H1 (cell line): Measurements from ENCODE around the gene AP2A2. TPM values are rescaled to one million over a fixed set of nuclear protein-coding genes. Genes with fewer than 3 reads are reported as not detected.

Experiments
- CTCF ChIA-PET: fragments of 300-600 bp; sonication (Branson Sonifier 250); formaldehyde crosslinking; loops from one replicate; lab custom pipeline; 2021; ENCODE audit not compliant: partially characterized antibody; lab: Charles Lee
- POLR2A ChIA-PET: fragments of 300-600 bp; sonication (Branson Sonifier 250); formaldehyde crosslinking; loops from one replicate; lab custom pipeline; 2021; ENCODE audit warnings: inconsistent platforms; ENCODE audit not compliant: partially characterized antibody; lab: Charles Lee
- DNase-seq, 2 experiments: peaks; one replicate each; pipeline versions ENCODE4 v3.0.0 to v3.0.0-alpha.2; 2010 to 2022; ENCODE audit warnings: low spot score in 2 of 2, low read depth in 1 of 2, mixed read lengths in 1 of 2
- FAIRE-seq: peaks from 2 replicates; lab custom pipeline; 2011; peaks lifted over from hg19 to GRCh38; lab: Jason Lieb, UNC
- H2AFZ ChIP-seq: 2 replicates; pipeline ENCODE4 v1.8.1; 2012; ENCODE audit warnings: low read length, inconsistent platforms
- H2AK5ac ChIP-seq: 2 replicates; pipeline ENCODE4 v1.6.1; 2013; ENCODE audit warnings: low read depth, low read length
- H2BK120ac ChIP-seq: replicated peaks from 2 replicates; pipeline ENCODE3; 2013; ENCODE audit warnings: low read depth, low read length, inconsistent platforms
- H2BK12ac ChIP-seq: 2 replicates; pipeline ENCODE4 v1.6.1; 2013; ENCODE audit warnings: low read depth, low read length
- H2BK15ac ChIP-seq: 2 replicates; pipeline ENCODE4 v1.6.1; 2013; ENCODE audit warnings: low read length
- H2BK20ac ChIP-seq: 2 replicates; pipeline ENCODE4 v1.6.1; 2013; ENCODE audit warnings: low read length
- H2BK5ac ChIP-seq: 2 replicates; pipeline ENCODE4 v1.6.1; 2013; ENCODE audit warnings: low read depth, low read length
- H3K14ac ChIP-seq: 2 replicates; pipeline ENCODE4 v1.6.1; 2013; ENCODE audit warnings: inconsistent platforms; ENCODE audit not compliant: insufficient read length
- H3K18ac ChIP-seq: 2 replicates; pipeline ENCODE4 v1.6.1; 2013; ENCODE audit warnings: low read length; ENCODE audit errors: extremely low read depth
- H3K23ac ChIP-seq: 2 replicates; pipeline ENCODE4 v1.6.1; 2013; ENCODE audit warnings: inconsistent platforms; ENCODE audit not compliant: insufficient read length
- H3K23me2 ChIP-seq: 2 replicates; pipeline ENCODE4 v1.6.1; 2013; ENCODE audit warnings: low read depth, low read length
- H3K27ac ChIP-seq: 2 replicates; pipeline ENCODE4 v1.6.1; 2011; ENCODE audit warnings: low read depth, low read length, inconsistent platforms
- H3K27me3 ChIP-seq, 4 experiments: replicated peaks in 1 of 4; 1 replicate in 1 of 4; 2 replicates in 3 of 4; pipeline versions ENCODE4 v1.6.1 to v1.8.1; 2011 to 2013; ENCODE audit warnings: low read length in 3 of 4, mild to moderate bottlenecking in 3 of 4, inconsistent platforms in 2 of 4, mixed read lengths in 2 of 4, moderate library complexity in 1 of 4; ENCODE audit not compliant: control insufficient read depth in 3 of 4, insufficient read depth in 3 of 4; ENCODE audit errors: extremely low read depth in 1 of 4
- H3K36me3 ChIP-seq, 4 experiments: 2 replicates each; pipeline versions ENCODE4 v1.6.1 to v1.8.1; 2011 to 2013; ENCODE audit warnings: mild to moderate bottlenecking in 4 of 4, low read length in 3 of 4, moderate library complexity in 2 of 4, control low read depth in 1 of 4, inconsistent platforms in 1 of 4; ENCODE audit not compliant: insufficient read depth in 4 of 4, control insufficient read depth in 2 of 4
- H3K4ac ChIP-seq: replicated peaks from 2 replicates; pipeline ENCODE3; 2013; ENCODE audit warnings: low read length, low read depth, mixed read lengths, inconsistent platforms; ENCODE audit not compliant: insufficient read length
- H3K4me1 ChIP-seq, 4 experiments: replicated peaks in 1 of 4; 1 replicate in 1 of 4; 2 replicates in 3 of 4; pipeline versions ENCODE4 v1.6.1 to v1.8.1; 2011 to 2013; ENCODE audit warnings: low read length in 3 of 4, inconsistent platforms in 2 of 4, mixed read lengths in 1 of 4; ENCODE audit not compliant: insufficient read depth in 4 of 4, control insufficient read depth in 3 of 4
- H3K4me2 ChIP-seq, 2 experiments: 2 replicates each; pipeline versions ENCODE4 v1.6.1 to v1.8.1; 2011 to 2013; ENCODE audit warnings: low read depth in 2 of 2, low read length in 2 of 2, control low read depth in 1 of 2, inconsistent platforms in 1 of 2, mild to moderate bottlenecking in 1 of 2; ENCODE audit not compliant: insufficient read depth in 1 of 2
- H3K4me3 ChIP-seq, 4 experiments: fragments of 200-600, 300-600 bp in 1 of 4; sonication (generic), shearing (Covaris generic), sonication (Bioruptor Twin) in 1 of 4; 2 replicates each; pipeline versions ENCODE4 v1.5.1 to v1.8.1; 2011 to 2016; ENCODE audit warnings: low read length in 4 of 4, low read depth in 3 of 4, control low read depth in 2 of 4, inconsistent platforms in 2 of 4, mild to moderate bottlenecking in 2 of 4, mixed read lengths in 1 of 4, moderate library complexity in 1 of 4; ENCODE audit not compliant: insufficient read depth in 2 of 4; ENCODE audit errors: extremely low read depth in 1 of 4
- H3K56ac ChIP-seq: replicated peaks from 2 replicates; pipeline ENCODE3; 2013; ENCODE audit warnings: low read depth, mild to moderate bottlenecking, mixed read lengths, low read length, inconsistent platforms; ENCODE audit not compliant: insufficient read length
- H3K79me1 ChIP-seq: 2 replicates; pipeline ENCODE4 v1.6.1; 2013; ENCODE audit warnings: low read depth, low read length, control low read depth
- H3K79me2 ChIP-seq, 2 experiments: 2 replicates each; pipeline versions ENCODE4 v1.6.1 to v1.8.1; 2012 to 2013; ENCODE audit warnings: low read length in 2 of 2, mild to moderate bottlenecking in 2 of 2, inconsistent platforms in 1 of 2; ENCODE audit not compliant: insufficient read depth in 2 of 2, control insufficient read depth in 1 of 2
- H3K9ac ChIP-seq, 4 experiments: replicated peaks in 1 of 4; 1 replicate in 1 of 4; 2 replicates in 3 of 4; pipeline versions ENCODE4 v1.6.1 to v1.8.1; 2011 to 2013; ENCODE audit warnings: low read depth in 3 of 4, low read length in 3 of 4, control low read depth in 2 of 4, mild to moderate bottlenecking in 2 of 4, moderate library complexity in 2 of 4, inconsistent platforms in 1 of 4; ENCODE audit errors: extremely low read depth in 1 of 4
- H3K9me3 ChIP-seq, 2 experiments: 2 replicates each; pipeline versions ENCODE4 v1.6.1 to v1.8.1; 2012 to 2013; ENCODE audit warnings: mild to moderate bottlenecking in 2 of 2, moderate library complexity in 2 of 2, control low read depth in 1 of 2, inconsistent platforms in 1 of 2, low read depth in 1 of 2, low read length in 1 of 2, mixed read lengths in 1 of 2; ENCODE audit not compliant: insufficient read depth in 2 of 2
- H4K20me1 ChIP-seq, 2 experiments: replicated peaks in 1 of 2; 2 replicates each; pipeline versions ENCODE3 to v1.8.1; 2011 to 2013; ENCODE audit warnings: inconsistent platforms in 2 of 2, low read length in 2 of 2, mild to moderate bottlenecking in 1 of 2; ENCODE audit not compliant: insufficient read depth in 2 of 2, control insufficient read depth in 1 of 2
- H4K5ac ChIP-seq: 2 replicates; pipeline ENCODE4 v1.6.1; 2013; ENCODE audit warnings: low read length, low read depth, mixed read lengths, inconsistent platforms; ENCODE audit not compliant: insufficient read length
- H4K8ac ChIP-seq: 2 replicates; pipeline ENCODE4 v1.8.0; 2013; ENCODE audit warnings: mild to moderate bottlenecking, moderate library complexity, low read length, inconsistent platforms; ENCODE audit not compliant: insufficient read depth; ENCODE audit errors: extremely low read depth
- H4K91ac ChIP-seq: replicated peaks from 2 replicates; pipeline ENCODE3; 2013; ENCODE audit warnings: low read length, mixed read lengths, inconsistent platforms; ENCODE audit not compliant: insufficient read length
- WGBS, 2 experiments: shearing (Covaris generic) in 1 of 2; methylation state at CpG; one replicate each; pipeline versions ENCODE4 v1.1.6 to v1.1.7; 2013 to 2015; ENCODE audit warnings: low lambda C conversion rate in 2 of 2, mixed read lengths in 2 of 2, inconsistent platforms in 1 of 2, low coverage in 1 of 2, missing lambda C conversion rate in 1 of 2; ENCODE audit not compliant: insufficient replicate concordance in 2 of 2, insufficient coverage in 1 of 2, insufficient read length in 1 of 2; ENCODE audit errors: extremely low coverage in 1 of 2, missing lambda C conversion rate in 1 of 2; 5-methylcytosine and 5-hydroxymethylcytosine counted together
- polyA plus RNA-seq, 7 experiments: library from polyadenylated mRNA; depleted of rRNA in 3 of 7; stranded (reverse) in 5 of 7; unstranded in 2 of 7; fragments of >200 nt in 5 of 7; fragments of 200-250 nt in 2 of 7; gene quantifications; 1 replicate in 5 of 7; 2 replicates in 1 of 7; 4 replicates in 1 of 7; pipeline versions ENCODE4 v1.2.1 to v1.2.3, GENCODE V29; 2011 to 2013; ENCODE audit warnings: missing spikeins in 2 of 7, mixed read lengths in 2 of 7
- total RNA-seq: library from RNA; stranded (reverse); fragmentation: NEBNext Ultra II Directional; extraction: Animal tissue kit (Norgen Biotek cat#: 25700); gene quantifications from 2 replicates; pipeline ENCODE4 v1.2.1, GENCODE V29; 2021

AP2A2 gene
- total and polyA plus RNA-seq, 2 of the 8 experiments (the other 6 are each of a cell fraction or from before 2014, with no cell fraction given): 50.0 to 65.0 TPM

GRCh38 chr11:1014276-1014675 is 88.6 kb downstream of the AP2A2 start:
- CTCF ChIA-PET: interaction anchor here (0.9 to 1.4 kb wide), 3 partner anchors 8 to 44 kb away, joined by 3 to 6 read pairs (median 6); no protein-coding TSS in a partner anchor
- POLR2A ChIA-PET: interaction anchor here (3.0 kb wide), 1 partner anchor 15 kb away, joined by 12 read pairs; no protein-coding TSS in a partner anchor
- no peak overlapping the region for H3K4me3 ChIP-seq

More at GRCh38 chr11:1014276-1014675, 88.6 kb downstream of the AP2A2 start:
- Histone ChIP-seq H3K4me2 (no peak overlapping the region), H3K23me2 (peaks cover 5% of the 10 kb centered on the region; the same call in 1 of the 2 replicates), H3K14ac (no peak overlapping the region), H3K4ac (no peak overlapping the region), H3K79me2 (no peaks in the 10 kb centered on the region), H3K18ac (no peak overlapping the region), H3K27me3 (peaks cover 0 to 2% (median 0%) of the 10 kb centered on the region in 4 experiments; a peak in 1 of 7 replicates), H2BK120ac (no peak overlapping the region), H3K56ac (no peak overlapping the region), H3K9ac (no peak overlapping the region), H4K8ac (peak overlapping the region; percentile 42; the same call in 1 of the 2 replicates), H3K9me3 (peaks cover 5 to 9% of the 10 kb centered on the region in 2 experiments; a peak in 2 of 4 replicates), H2BK20ac (no peak overlapping the region), H4K91ac (no peak overlapping the region), H4K20me1 (peaks cover 3 to 11% of the 10 kb centered on the region in 2 experiments), H4K5ac (no peak overlapping the region), H3K23ac (no peak overlapping the region), H3K79me1 (peaks cover 12% of the 10 kb centered on the region), H2BK5ac (no peak overlapping the region), H2AK5ac (no peak overlapping the region), H2BK12ac (no peak overlapping the region), H2BK15ac (no peak overlapping the region), H3K27ac (no peak overlapping the region), H3K4me1 (peaks cover 0 to 2% (median 0%) of the 10 kb centered on the region in 4 experiments; a peak in 1 of 7 replicates), H2AFZ (no peak overlapping the region), H3K36me3 (peaks cover 11 to 22% (median 22%) of the 10 kb centered on the region in 4 experiments)
- FAIRE-seq: no peak
- DNase-seq: no peak
- WGBS, 2 experiments: 94% methylated on average over 6 of the region's 14 CpGs; no CpG with 5 or more reads in 1 of the 2 experiments
